Keratinocyte (primary cell): ENCODE results near the gene CFAP68. TPM values are rescaled to one million over a fixed set of nuclear protein-coding genes. Genes with fewer than 3 reads are reported as not detected.

Experiments used
- DNase-seq: peaks from one replicate; pipeline ENCODE4 v3.0.0-alpha.2; 2011; ENCODE audit warnings: low read depth, missing footprints, low spot score
- FAIRE-seq: peaks from 2 replicates; lab custom pipeline; 2011; peaks lifted over from hg19 to GRCh38; lab: Jason Lieb, UNC
- H2AFZ ChIP-seq: 2 replicates; pipeline ENCODE4 v1.6.0; 2012; ENCODE audit warnings: low read length, control low read depth, inconsistent platforms; ENCODE audit not compliant: control insufficient read depth
- H3K27ac ChIP-seq: 2 replicates; pipeline ENCODE4 v1.5.1; 2011; ENCODE audit warnings: low read length; ENCODE audit not compliant: control insufficient read depth, insufficient read depth
- H3K27me3 ChIP-seq: 3 replicates; pipeline ENCODE4 v1.6.0; 2011; ENCODE audit warnings: low read length; ENCODE audit not compliant: control insufficient read depth, insufficient read depth; ENCODE audit errors: extremely low read depth
- H3K36me3 ChIP-seq, 2 experiments: 2 replicates in 1 of 2; 3 replicates in 1 of 2; pipeline ENCODE4 v1.5.1; 2011; ENCODE audit warnings: low read length in 2 of 2, mild to moderate bottlenecking in 1 of 2; ENCODE audit not compliant: control insufficient read depth in 2 of 2, insufficient read depth in 2 of 2; ENCODE audit errors: extremely low read depth in 1 of 2
- H3K4me1 ChIP-seq: 3 replicates; pipeline ENCODE4 v1.5.1; 2011; ENCODE audit warnings: low read length; ENCODE audit not compliant: control insufficient read depth, insufficient read depth; ENCODE audit errors: extremely low read depth
- H3K4me2 ChIP-seq: 3 replicates; pipeline ENCODE4 v1.6.0; 2011; ENCODE audit warnings: low read depth, low read length; ENCODE audit not compliant: control insufficient read depth, insufficient read depth; ENCODE audit errors: extremely low read depth
- H3K4me3 ChIP-seq, 3 experiments: fragments of 200-600 bp in 1 of 3; sonication (generic) in 1 of 3; 2 replicates in 2 of 3; 3 replicates in 1 of 3; pipeline ENCODE4 v1.5.1; 2011 to 2016; ENCODE audit warnings: low read length in 3 of 3, mild to moderate bottlenecking in 3 of 3, control low read depth in 2 of 3, inconsistent platforms in 1 of 3, low read depth in 1 of 3, mixed read lengths in 1 of 3, mixed run types in 1 of 3, moderate library complexity in 1 of 3; ENCODE audit not compliant: control insufficient read depth in 2 of 3, insufficient read depth in 2 of 3; ENCODE audit errors: extremely low read depth in 1 of 3
- H3K79me2 ChIP-seq: 2 replicates; pipeline ENCODE4 v1.6.0; 2012; ENCODE audit warnings: low read length; ENCODE audit not compliant: control insufficient read depth, insufficient read depth
- H3K9ac ChIP-seq: 3 replicates; pipeline ENCODE4 v1.6.0; 2011; ENCODE audit warnings: low read length; ENCODE audit not compliant: control insufficient read depth, insufficient read depth; ENCODE audit errors: extremely low read depth
- H3K9me1 ChIP-seq: 3 replicates; pipeline ENCODE4 v1.6.0; 2011; ENCODE audit warnings: low read length; ENCODE audit not compliant: control insufficient read depth, insufficient read depth; ENCODE audit errors: extremely low read depth
- H3K9me3 ChIP-seq: 2 replicates; pipeline ENCODE4 v1.5.1; 2012; ENCODE audit warnings: low read depth, low read length; ENCODE audit not compliant: control insufficient read depth
- H4K20me1 ChIP-seq: 3 replicates; pipeline ENCODE4 v1.6.0; 2011; ENCODE audit warnings: low read length; ENCODE audit not compliant: control insufficient read depth, insufficient read depth; ENCODE audit errors: extremely low read depth
- CTCF ChIP-seq, 3 experiments: IDR thresholded peaks in 1 of 3; conservative IDR thresholded peaks in 1 of 3; optimal IDR thresholded peaks in 1 of 3; 2 replicates in 2 of 3; 3 replicates in 1 of 3; pipeline versions ENCODE3 to v1.5.1; 2011; ENCODE audit warnings: low read length in 3 of 3, mild to moderate bottlenecking in 3 of 3, moderate library complexity in 2 of 3, control low read depth in 1 of 3, inconsistent platforms in 1 of 3; ENCODE audit not compliant: insufficient read depth in 2 of 3; ENCODE audit errors: extremely low read depth in 1 of 3
- EZH2 ChIP-seq: IDR thresholded peaks from one replicate; pipeline ENCODE4 v1.6.1; 2012; ENCODE audit warnings: inconsistent platforms, mild to moderate bottlenecking, low read length, moderate library complexity
- dilution Hi-C: fragments of 300-500 bp; cut with MboI; formaldehyde crosslinking; loops from one replicate; pipeline ENCODE4 v1.7.0; 2020; ENCODE audit warnings: low sequenced_read_pairs; ENCODE audit not compliant: extremely low pct_ligation_motif_present
- polyA plus RNA-seq, 5 experiments: library from polyadenylated mRNA; depleted of rRNA in 3 of 5; stranded (reverse) in 3 of 5; stranded (forward) in 1 of 5; unstranded in 1 of 5; fragments of >200 nt; gene quantifications; 1 replicate in 1 of 5; 2 replicates in 3 of 5; 3 replicates in 1 of 5; pipeline versions ENCODE4 v1.2.1 to v1.2.3, GENCODE V29; 2011 to 2012; ENCODE audit warnings: missing spikeins in 2 of 5, low read depth in 1 of 5, low replicate concordance in 1 of 5

Gene CFAP68
- polyA plus RNA-seq, 1 donor (not counting 4 experiments of a cell fraction or from before 2014, with no cell fraction given) = 63.8 TPM

- peaks cover 3% of the 10 kb centered on the region for H3K27me3 ChIP-seq
- no peaks in the 10 kb centered on the region for H3K9me3 ChIP-seq
- H3K4me1 ChIP-seq = peaks cover 15% of the 10 kb centered on the region
- H3K36me3 ChIP-seq = no peaks in the 10 kb centered on the region
- dilution Hi-C loops = no loop called here
- H3K4me2 ChIP-seq = peak within 1 kb of the TSS; percentile 88
- peak within 1 kb of the TSS; percentile 100 for H2AFZ ChIP-seq
- peak within 1 kb of the TSS; percentile 41 for H3K9ac ChIP-seq
- H3K4me3 ChIP-seq = peak within 1 kb of the TSS; percentile 13 to 76 (median 63)
- TF ChIP-seq EZH2 = no peak
- peak in 1 of 3 experiments; percentile 4 for TF ChIP-seq CTCF (optimal IDR thresholded peaks at IDR 0.05 in 1 of 3, IDR thresholded peaks at IDR 0.05 in 1 of 3, conservative IDR thresholded peaks at IDR 0.05 in 1 of 3; ENCODE audit: extremely low read depth in 1 of 3, insufficient read depth in 2 of 3, low read length in 3 of 3)
- H4K20me1 ChIP-seq = no peaks in the 10 kb centered on the region
- no peak for DNase-seq
- no peaks in the 10 kb centered on the region for H3K79me2 ChIP-seq
- H3K9me1 ChIP-seq = no peaks in the 10 kb centered on the region
- FAIRE-seq = peak; percentile 65
- no peak within 1 kb of the TSS for H3K27ac ChIP-seq
Observed at GRCh38 chr11:111918390-111919256, 39.3 kb downstream of the CFAP68 start, which contains the start of gene C11orf52. Gene C11orf52, plus strand, starts transcription at chr11:111918913. Its CDS starts 60 bp downstream, at chr11:111918973.

- dilution Hi-C loops = no loop called here
- no peaks in the 10 kb centered on the region for H3K36me3 ChIP-seq
- TF ChIP-seq CTCF (optimal IDR thresholded peaks at IDR 0.05 in 1 of 3, IDR thresholded peaks at IDR 0.05 in 1 of 3, conservative IDR thresholded peaks at IDR 0.05 in 1 of 3; ENCODE audit: extremely low read depth in 1 of 3, insufficient read depth in 2 of 3, low read length in 3 of 3) = no peak
- TF ChIP-seq EZH2 = no peak
- no peak overlapping the region for H2AFZ ChIP-seq
- no peak overlapping the region for H3K4me3 ChIP-seq
- no peaks in the 10 kb centered on the region for H3K9me3 ChIP-seq
- H3K9ac ChIP-seq = no peak overlapping the region
- H3K79me2 ChIP-seq = no peaks in the 10 kb centered on the region
- no peak for DNase-seq
- no peak for FAIRE-seq
- peaks cover 3% of the 10 kb centered on the region for H3K27me3 ChIP-seq
- H3K4me2 ChIP-seq = no peak overlapping the region
- no peak overlapping the region for H3K27ac ChIP-seq
- peaks cover 15% of the 10 kb centered on the region for H3K4me1 ChIP-seq
- H3K9me1 ChIP-seq = no peaks in the 10 kb centered on the region
- H4K20me1 ChIP-seq = no peaks in the 10 kb centered on the region
Observed at GRCh38 chr11:111920908-111921307, 41.6 kb downstream of the CFAP68 start.
